SK-N-SH (cell line): ENCODE measurements around the gene ATL2. TPM values are rescaled to one million over a fixed set of nuclear protein-coding genes. Genes with fewer than 3 reads are reported as not detected.

Source experiments
- CHD2 ChIP-seq: fragments of 150-350 bp; IDR thresholded peaks from 2 replicates; pipeline ENCODE4 v1.6.1; 2018; ENCODE audit warnings: low read length; ENCODE audit not compliant: partially characterized antibody
- CTCF ChIP-seq: fragments of 200-600 bp; sonication (generic); IDR thresholded peaks from 2 replicates; pipeline ENCODE4 v1.6.1; 2017; ENCODE audit warnings: antibody characterized with exemption, mild to moderate bottlenecking, moderate library complexity
- ELF1 ChIP-seq: IDR thresholded peaks from 2 replicates; pipeline ENCODE4 v1.4.0; 2012
- EP300 ChIP-seq, 2 experiments: IDR thresholded peaks; 2 replicates each; pipeline versions ENCODE4 v1.4.0 to v1.6.1; 2012; ENCODE audit warnings: borderline replicate concordance in 1 of 2, low read depth in 1 of 2, low read length in 1 of 2
- FOXM1 ChIP-seq: IDR thresholded peaks from 2 replicates; pipeline ENCODE4 v1.4.0; 2012; ENCODE audit warnings: low read depth, mild to moderate bottlenecking
- GATA2 ChIP-seq: sonication (generic); formaldehyde crosslinking; IDR thresholded peaks from 2 replicates; pipeline ENCODE4 v1.5.0; 2020; ENCODE audit warnings: mild to moderate bottlenecking, missing genetic modification reagents
- IRF3 ChIP-seq: fragments of 150-350 bp; IDR thresholded peaks from 2 replicates; pipeline ENCODE4 v1.6.1; 2016; ENCODE audit warnings: mild to moderate bottlenecking, low read depth, low read length
- MEF2A ChIP-seq: IDR thresholded peaks from 2 replicates; pipeline ENCODE4 v1.4.0; 2012; ENCODE audit warnings: low read depth, borderline replicate concordance
- MXI1 ChIP-seq: IDR thresholded peaks from 2 replicates; pipeline ENCODE4 v1.6.1; 2012; ENCODE audit warnings: mild to moderate bottlenecking, low read depth, low read length, improper control_type of control experiment
- NFIC ChIP-seq: IDR thresholded peaks from 2 replicates; pipeline ENCODE4 v1.4.0; 2012; ENCODE audit warnings: borderline replicate concordance
- NRF1 ChIP-seq: IDR thresholded peaks from 2 replicates; pipeline ENCODE4 v1.6.1; 2012; ENCODE audit warnings: low read depth, mild to moderate bottlenecking, low read length
- PBX3 ChIP-seq: IDR thresholded peaks from 2 replicates; pipeline ENCODE4; 2012
- REST ChIP-seq: IDR thresholded peaks from 2 replicates; pipeline ENCODE4 v1.6.1; 2012; ENCODE audit warnings: mild to moderate bottlenecking, low read depth, low read length, moderate library complexity
- SIN3A ChIP-seq: IDR thresholded peaks from 2 replicates; pipeline ENCODE4 v1.6.1; 2012; ENCODE audit warnings: low read depth, mild to moderate bottlenecking, low read length, moderate library complexity, borderline replicate concordance
- TAF1 ChIP-seq: IDR thresholded peaks from 2 replicates; pipeline ENCODE4 v1.6.1; 2012; ENCODE audit warnings: low read depth, mild to moderate bottlenecking, low read length, moderate library complexity, borderline replicate concordance
- TCF12 ChIP-seq: IDR thresholded peaks from 2 replicates; pipeline ENCODE4 v1.4.0; 2012
- TEAD4 ChIP-seq: IDR thresholded peaks from 2 replicates; pipeline ENCODE4 v1.4.0; 2012; ENCODE audit warnings: mild to moderate bottlenecking, borderline replicate concordance; ENCODE audit not compliant: insufficient read depth
- YY1 ChIP-seq: IDR thresholded peaks from 2 replicates; pipeline ENCODE4 v1.4.0; 2012; ENCODE audit warnings: low read depth, mild to moderate bottlenecking
- polyA plus RNA-seq, 3 experiments: library from polyadenylated mRNA; depleted of rRNA; stranded (reverse); fragments of >200 nt; gene quantifications; 2 replicates each; pipeline ENCODE4 v1.2.3, GENCODE V29; 2012

Gene ATL2
- polyA plus RNA-seq, 1 of the 3 experiments (the other 2 are of a cell fraction): 55.8 TPM

GRCh38 chr2:38274286-38275276, 102.5 kb downstream of the ATL2 start (continued):
- TF ChIP-seq PBX3 (no peak), CTCF (peak; percentile 86), YY1 (no peak), MXI1 (peak; percentile 17; the same call in 1 of the 2 replicates), REST (no peak), TAF1 (no peak), IRF3 (no peak), GATA2 (CRISPR knock-in tag) (peak; percentile 91), ELF1 (no peak), TCF12 (no peak), CHD2 (peak; percentile 38), TEAD4 (no peak), MEF2A (no peak), NRF1 (peak; percentile 21; the same call in 1 of the 2 replicates), NFIC (no peak), SIN3A (no peak), EP300 (IDR thresholded peaks at IDR 0.05; ENCODE audit: borderline replicate concordance in 1 of 2, low read depth in 1 of 2, low read length in 1 of 2) (peak in 1 of 2 experiments; percentile 50; a peak in 1 of 4 replicates), FOXM1 (no peak)
- TF ChIP-seq, all 33 proteins: peak for 10
